K562 (cell line): ENCODE measurements around the gene HOXB8. TPM values are rescaled to one million over a fixed set of nuclear protein-coding genes. Genes with fewer than 3 reads are reported as not detected.
A peak's percentile ranks its signal among the peaks of the same experiment; 100 is the strongest.

ENCODE experiments used
- BHLHE40 ChIP-seq: IDR thresholded peaks from 2 replicates; pipeline ENCODE4 v1.6.1; 2011; ENCODE audit warnings: low read length, improper control_type of control experiment
- CGGBP1 ChIP-seq: fragments of 250-450 bp; sonication (Bioruptor Pico); IDR thresholded peaks from 2 replicates; pipeline ENCODE4 v1.9.0; 2021; ENCODE audit warnings: mild to moderate bottlenecking
- EP400 ChIP-seq: fragments of 450-650 bp; IDR thresholded peaks from 2 replicates; pipeline ENCODE4 v1.6.1; 2017; ENCODE audit warnings: antibody characterized with exemption, mild to moderate bottlenecking, moderate library complexity
- ETS1 ChIP-seq: conservative IDR thresholded peaks from 2 replicates; pipeline ENCODE4 v1.6.1; 2011; ENCODE audit warnings: low read depth, mild to moderate bottlenecking, low read length; ENCODE audit not compliant: control insufficient read depth
- KLF13 ChIP-seq: fragments of 450-650 bp; IDR thresholded peaks from 2 replicates; pipeline ENCODE4 v1.6.1; 2016; ENCODE audit warnings: missing genetic modification characterization, low read depth, mild to moderate bottlenecking, missing compliant biosample characterization, moderate library complexity, borderline replicate concordance
- LEF1 ChIP-seq: fragments of 450-650 bp; IDR thresholded peaks from 2 replicates; pipeline ENCODE4 v1.6.1; 2016; ENCODE audit warnings: mild to moderate bottlenecking
- NELFE ChIP-seq: IDR thresholded peaks from 2 replicates; pipeline ENCODE4 v1.6.1; 2011; ENCODE audit warnings: mild to moderate bottlenecking; ENCODE audit not compliant: insufficient read depth, insufficient read length
- POLR2AphosphoS5 ChIP-seq: IDR thresholded peaks from 2 replicates; pipeline ENCODE4 v1.6.1; 2011; ENCODE audit warnings: mild to moderate bottlenecking, low read depth, low read length, moderate library complexity; ENCODE audit not compliant: control insufficient read depth, insufficient read depth
- SRSF1 ChIP-seq: fragments of 200-400 bp; formaldehyde crosslinking; IDR thresholded peaks from 2 replicates; pipeline ENCODE4 v1.6.1; 2017; ENCODE audit warnings: mild to moderate bottlenecking, low read depth, low read length, moderate library complexity
- ZFPM2 ChIP-seq: fragments of 250-450 bp; sonication (Bioruptor Pico); IDR thresholded peaks from 2 replicates; pipeline ENCODE4 v1.5.1; 2022; ENCODE audit warnings: mild to moderate bottlenecking
- ZNF282 ChIP-seq: sonication (generic); formaldehyde crosslinking; IDR thresholded peaks from 2 replicates; pipeline ENCODE4 v1.8.1; 2023; ENCODE audit warnings: missing genetic modification reagents
- polyA plus RNA-seq, 8 experiments: library from polyadenylated mRNA; depleted of rRNA in 4 of 8; stranded (reverse) in 5 of 8; unstranded in 3 of 8; fragments of >200 nt; fragmentation: Nextera tagmentation in 2 of 8; fragmentation: Illumina TruSeq in 1 of 8; extraction: Ambion mirVana in 2 of 8; extraction: Trizol in 1 of 8; gene quantifications; 2 replicates each; pipeline versions ENCODE4 v1.2.1 to v1.2.3, GENCODE V29; 2011 to 2014; ENCODE audit warnings: inconsistent platforms in 1 of 8, missing spikeins in 1 of 8
- total RNA-seq, 7 experiments: library from RNA; depleted of rRNA in 6 of 7; stranded (reverse); fragments of >200 nt in 6 of 7; fragmentation: Illumina TruSeq in 2 of 7; extraction: Trizol in 2 of 7; gene quantifications; 2 replicates each; pipeline versions ENCODE4 v1.2.1 to v1.2.3, GENCODE V29; 2011 to 2021; ENCODE audit warnings: low replicate concordance in 1 of 7
- TF ChIP-seq, protein P1 (sequence below): sonication (generic); formaldehyde crosslinking; IDR thresholded peaks from 2 replicates; pipeline ENCODE4 v1.5.0; 2020; ENCODE audit warnings: missing genetic modification reagents
- TF ChIP-seq, protein P2 (sequence below): fragments of 250-450 bp; sonication (Bioruptor Pico); IDR thresholded peaks from 2 replicates; pipeline ENCODE4 v1.5.0; 2020; ENCODE audit warnings: mild to moderate bottlenecking

HOXB8 gene
- total and polyA plus RNA-seq, 9 of the 15 experiments (the other 6 are each of a cell fraction or from before 2014, with no cell fraction given) = 0.52 to 23.8 (median 3.6) TPM

DNA sequence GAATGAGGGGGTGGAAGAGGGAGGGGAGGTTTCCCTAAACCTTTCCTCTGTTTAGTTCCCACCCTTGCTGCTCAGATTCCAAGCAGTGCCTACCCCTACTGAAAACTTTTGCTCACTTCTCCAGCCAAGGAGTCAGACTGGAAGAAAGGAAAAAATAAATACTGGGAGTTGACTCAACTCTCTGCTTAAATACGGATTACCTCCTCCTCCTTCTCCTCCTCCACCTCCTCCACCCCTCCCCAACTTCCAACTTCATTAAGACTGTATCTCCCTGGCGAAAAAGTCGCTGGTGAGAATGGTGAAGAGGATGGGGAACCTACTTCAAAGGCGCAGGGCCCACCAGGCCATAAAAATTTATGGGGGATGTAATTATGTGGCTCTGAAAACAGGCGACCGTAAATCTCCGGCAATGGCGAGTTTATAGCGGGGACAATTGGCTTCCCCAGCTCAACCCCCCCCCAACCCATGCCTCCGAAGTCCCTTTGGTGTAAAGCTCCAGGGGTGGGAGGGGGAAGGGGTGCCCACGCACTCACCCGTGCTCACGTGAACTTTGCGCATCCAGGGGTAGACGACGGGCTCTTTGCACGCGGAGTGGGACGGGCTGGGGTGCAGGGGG, 37.7 kb downstream of the HOXB8 start (continued):
- TF ChIP-seq ETS1 (no peak), POLR2AphosphoS5 (peak; percentile 57; the same call in 1 of the 2 replicates), SRSF1 (no peak), EP400 (peak; percentile 13; the same call in 1 of the 2 replicates), ZNF282 (CRISPR knock-in tag) (no peak), CGGBP1 (CRISPR knock-in tag) (no peak), BHLHE40 (peak; percentile 75), ZFPM2 (CRISPR knock-in tag) (no peak), LEF1 (peak; percentile 16; the same call in 1 of the 2 replicates), KLF13 (tag) (no peak), NELFE (no peak)
- TF ChIP-seq, protein P1, sequence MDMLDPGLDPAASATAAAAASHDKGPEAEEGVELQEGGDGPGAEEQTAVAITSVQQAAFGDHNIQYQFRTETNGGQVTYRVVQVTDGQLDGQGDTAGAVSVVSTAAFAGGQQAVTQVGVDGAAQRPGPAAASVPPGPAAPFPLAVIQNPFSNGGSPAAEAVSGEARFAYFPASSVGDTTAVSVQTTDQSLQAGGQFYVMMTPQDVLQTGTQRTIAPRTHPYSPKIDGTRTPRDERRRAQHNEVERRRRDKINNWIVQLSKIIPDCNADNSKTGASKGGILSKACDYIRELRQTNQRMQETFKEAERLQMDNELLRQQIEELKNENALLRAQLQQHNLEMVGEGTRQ (CRISPR knock-in tag) = 0 out of 2 replicates have a peak, but pooled peaks have one; percentile 18
- TF ChIP-seq, protein P2, sequence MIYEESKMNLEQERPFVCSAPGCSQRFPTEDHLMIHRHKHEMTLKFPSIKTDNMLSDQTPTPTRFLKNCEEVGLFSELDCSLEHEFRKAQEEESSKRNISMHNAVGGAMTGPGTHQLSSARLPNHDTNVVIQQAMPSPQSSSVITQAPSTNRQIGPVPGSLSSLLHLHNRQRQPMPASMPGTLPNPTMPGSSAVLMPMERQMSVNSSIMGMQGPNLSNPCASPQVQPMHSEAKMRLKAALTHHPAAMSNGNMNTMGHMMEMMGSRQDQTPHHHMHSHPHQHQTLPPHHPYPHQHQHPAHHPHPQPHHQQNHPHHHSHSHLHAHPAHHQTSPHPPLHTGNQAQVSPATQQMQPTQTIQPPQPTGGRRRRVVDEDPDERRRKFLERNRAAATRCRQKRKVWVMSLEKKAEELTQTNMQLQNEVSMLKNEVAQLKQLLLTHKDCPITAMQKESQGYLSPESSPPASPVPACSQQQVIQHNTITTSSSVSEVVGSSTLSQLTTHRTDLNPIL = no peak
